Keratinocyte (primary cell): ENCODE measurements around the gene RBM4.

Source experiments
- EZH2 ChIP-seq: IDR thresholded peaks from one replicate; pipeline ENCODE4 v1.6.1; 2012; ENCODE audit warnings: inconsistent platforms, mild to moderate bottlenecking, low read length, moderate library complexity
- TF ChIP-seq, protein P1 (sequence below), 3 experiments: IDR thresholded peaks in 1 of 3; conservative IDR thresholded peaks in 1 of 3; optimal IDR thresholded peaks in 1 of 3; 2 replicates in 2 of 3; 3 replicates in 1 of 3; pipeline versions ENCODE3 to v1.5.1; 2011; ENCODE audit warnings: low read length in 3 of 3, mild to moderate bottlenecking in 3 of 3, moderate library complexity in 2 of 3, control low read depth in 1 of 3, inconsistent platforms in 1 of 3; ENCODE audit not compliant: insufficient read depth in 2 of 3; ENCODE audit errors: extremely low read depth in 1 of 3

DNA sequence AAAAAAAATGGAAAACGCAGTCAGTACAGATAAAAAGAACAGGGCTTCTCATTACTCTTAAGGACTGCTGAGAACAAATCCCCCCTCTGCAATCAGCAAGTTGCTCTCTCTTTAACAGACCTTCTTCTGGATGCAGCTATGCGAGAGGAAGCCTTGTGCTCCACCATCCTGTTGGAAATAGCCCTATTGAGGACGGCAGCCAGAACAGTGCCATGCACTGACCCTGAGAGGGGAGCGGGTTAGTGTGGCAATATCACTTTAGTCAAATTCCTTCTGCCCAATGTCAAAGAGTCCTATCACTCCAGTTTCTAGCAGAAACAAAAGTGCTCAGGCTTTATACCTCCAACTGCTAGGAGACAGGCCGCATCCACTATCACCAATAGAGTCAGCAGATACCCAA, 32.3 kb downstream of the RBM4 start:
- TF ChIP-seq, protein P1, sequence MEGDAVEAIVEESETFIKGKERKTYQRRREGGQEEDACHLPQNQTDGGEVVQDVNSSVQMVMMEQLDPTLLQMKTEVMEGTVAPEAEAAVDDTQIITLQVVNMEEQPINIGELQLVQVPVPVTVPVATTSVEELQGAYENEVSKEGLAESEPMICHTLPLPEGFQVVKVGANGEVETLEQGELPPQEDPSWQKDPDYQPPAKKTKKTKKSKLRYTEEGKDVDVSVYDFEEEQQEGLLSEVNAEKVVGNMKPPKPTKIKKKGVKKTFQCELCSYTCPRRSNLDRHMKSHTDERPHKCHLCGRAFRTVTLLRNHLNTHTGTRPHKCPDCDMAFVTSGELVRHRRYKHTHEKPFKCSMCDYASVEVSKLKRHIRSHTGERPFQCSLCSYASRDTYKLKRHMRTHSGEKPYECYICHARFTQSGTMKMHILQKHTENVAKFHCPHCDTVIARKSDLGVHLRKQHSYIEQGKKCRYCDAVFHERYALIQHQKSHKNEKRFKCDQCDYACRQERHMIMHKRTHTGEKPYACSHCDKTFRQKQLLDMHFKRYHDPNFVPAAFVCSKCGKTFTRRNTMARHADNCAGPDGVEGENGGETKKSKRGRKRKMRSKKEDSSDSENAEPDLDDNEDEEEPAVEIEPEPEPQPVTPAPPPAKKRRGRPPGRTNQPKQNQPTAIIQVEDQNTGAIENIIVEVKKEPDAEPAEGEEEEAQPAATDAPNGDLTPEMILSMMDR (optimal IDR thresholded peaks at IDR 0.05 in 1 of 3, IDR thresholded peaks at IDR 0.05 in 1 of 3, conservative IDR thresholded peaks at IDR 0.05 in 1 of 3; ENCODE audit: extremely low read depth in 1 of 3, insufficient read depth in 2 of 3, low read length in 3 of 3) = no peak
- TF ChIP-seq EZH2 = no peak
